HG03045 (cell line): Measurements from ENCODE around the gene DUX4.
"Not testable (repeated sequence)": the region's sequence is repeated elsewhere in the genome, so short reads cannot be mapped to it uniquely, and the experiment has no call there.

Source experiments
- ATAC-seq: cut with Tn5 transposase; IDR thresholded peaks from one replicate; pipeline ENCODE4 v1.9.1; 2021; ENCODE audit warnings: mild to moderate bottlenecking, moderate library complexity; ENCODE audit not compliant: unreplicated experiment

Gene DUX4

GRCh38 chr4:190173428-190173827, at the start of gene DUX4:
TSS of gene DUX4 (plus strand) at chr4:190173774. CDS start at chr4:190173774, 0 bp downstream.
- not testable (repeated sequence) for ATAC-seq

DNA sequence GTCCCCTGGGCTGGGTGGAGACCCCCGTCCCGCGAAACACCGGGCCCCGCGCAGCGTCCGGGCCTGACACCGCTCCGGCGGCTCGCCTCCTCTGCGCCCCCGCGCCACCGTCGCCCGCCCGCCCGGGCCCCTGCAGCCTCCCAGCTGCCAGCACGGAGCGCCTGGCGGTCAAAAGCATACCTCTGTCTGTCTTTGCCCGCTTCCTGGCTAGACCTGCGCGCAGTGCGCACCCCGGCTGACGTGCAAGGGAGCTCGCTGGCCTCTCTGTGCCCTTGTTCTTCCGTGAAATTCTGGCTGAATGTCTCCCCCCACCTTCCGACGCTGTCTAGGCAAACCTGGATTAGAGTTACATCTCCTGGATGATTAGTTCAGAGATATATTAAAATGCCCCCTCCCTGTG, 1.9 kb downstream of the DUX4 start:
- not testable (repeated sequence) for ATAC-seq

DNA sequence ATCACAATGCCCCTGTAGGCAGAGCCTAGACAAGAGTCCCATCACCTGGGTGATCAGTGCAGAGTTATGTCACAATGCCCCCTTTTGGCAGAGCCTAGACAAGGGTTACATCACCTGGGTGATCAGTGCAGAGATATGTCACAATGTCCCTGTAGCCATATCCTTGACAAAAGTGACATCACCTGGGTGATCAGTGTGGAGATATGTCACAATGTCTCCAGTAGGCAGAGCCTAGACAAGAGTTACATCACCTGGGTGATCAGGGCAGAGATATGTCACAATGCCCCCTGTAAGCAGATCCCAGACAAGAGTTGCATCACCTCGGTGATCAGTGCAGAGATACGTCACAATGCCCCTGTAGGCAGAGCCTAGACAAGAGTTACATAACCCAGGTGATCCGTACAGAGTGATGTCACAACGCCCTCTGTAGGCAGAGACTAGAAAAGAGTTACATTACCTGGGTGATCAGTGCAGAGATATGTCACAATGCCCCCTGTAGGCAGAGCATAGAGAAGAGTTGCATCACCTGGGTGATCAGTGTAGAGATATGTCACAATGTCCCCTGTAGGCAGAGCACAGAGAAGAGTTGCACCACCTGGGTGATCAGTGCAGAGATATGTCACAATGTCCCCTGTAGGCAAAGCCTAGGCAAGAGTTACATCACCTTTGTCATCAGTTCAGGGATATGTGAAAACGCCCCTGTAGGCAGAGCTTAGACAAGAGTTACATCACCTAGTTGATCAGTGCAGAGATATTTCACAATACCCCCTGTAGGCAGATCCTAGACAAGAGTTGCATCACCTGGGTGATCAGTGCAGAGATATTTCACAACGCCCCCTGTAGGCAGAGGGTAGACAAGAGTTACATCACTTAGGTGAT, 4.4 kb downstream of the DUX4 start:
- peak; percentile 33 for ATAC-seq

DNA sequence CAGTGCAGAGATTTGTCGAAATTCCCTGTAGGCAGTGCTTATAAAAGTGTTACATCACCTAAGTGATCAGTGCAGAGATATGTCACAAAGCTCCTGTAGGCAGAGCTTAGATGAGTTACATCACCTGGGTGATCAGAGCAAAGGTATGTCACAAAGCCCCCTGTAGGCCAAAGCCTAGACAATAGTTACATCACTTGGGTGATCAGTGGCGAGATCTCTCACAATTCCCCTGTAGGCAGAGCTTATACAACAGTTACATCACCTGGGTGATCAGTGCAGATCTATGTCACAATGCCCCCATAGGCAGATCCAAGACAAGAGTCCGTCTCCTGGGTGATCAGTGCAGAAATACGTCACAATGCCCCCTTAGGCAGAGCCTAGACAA, 5.0 kb downstream of the DUX4 start:
- not testable (repeated sequence) for ATAC-seq

DNA sequence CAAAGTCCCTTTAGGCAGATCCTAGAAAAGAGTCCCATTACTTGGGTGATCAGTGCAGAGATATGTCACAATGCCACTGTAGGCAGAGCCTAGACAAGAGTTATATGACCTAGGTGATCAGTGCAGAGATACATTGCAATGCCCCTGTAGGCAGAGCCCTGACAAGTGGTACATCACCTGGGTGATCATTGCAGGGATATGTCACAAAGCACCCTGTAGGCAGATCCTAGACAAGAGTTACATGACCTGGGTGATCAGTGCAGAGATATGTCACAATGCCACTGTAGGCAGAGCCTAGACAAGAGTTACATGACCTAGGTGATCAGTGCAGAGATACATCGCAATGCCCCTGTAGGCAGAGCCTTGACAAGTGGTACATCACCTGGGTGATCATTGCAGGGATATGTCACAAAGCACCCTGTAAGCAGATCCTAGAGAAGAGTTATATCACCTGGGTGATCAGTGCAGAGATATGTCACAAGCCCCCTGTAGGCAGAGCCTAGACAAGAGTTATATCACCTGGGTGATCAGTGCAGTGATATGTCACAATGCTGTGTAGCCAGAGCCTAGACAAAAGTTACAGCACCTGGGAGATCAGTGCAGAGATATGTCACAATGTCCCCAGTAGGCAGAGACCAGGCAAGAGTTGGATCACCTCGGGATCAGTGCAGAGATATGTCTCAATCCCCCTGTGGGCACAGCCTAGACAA, 5.6 kb downstream of the DUX4 start:
- peak; percentile 63 for ATAC-seq

- not testable (repeated sequence) for ATAC-seq
Measured at GRCh38 chr4:190179740-190180094, 6.1 kb downstream of the DUX4 start.

- ATAC-seq, result not testable (repeated sequence)
Measured at GRCh38 chr4:190180947-190181346, 7.4 kb downstream of the DUX4 start.

GRCh38 chr4:190181481-190182100, 8.0 kb downstream of the DUX4 start:
- ATAC-seq, result not testable (repeated sequence)

DNA sequence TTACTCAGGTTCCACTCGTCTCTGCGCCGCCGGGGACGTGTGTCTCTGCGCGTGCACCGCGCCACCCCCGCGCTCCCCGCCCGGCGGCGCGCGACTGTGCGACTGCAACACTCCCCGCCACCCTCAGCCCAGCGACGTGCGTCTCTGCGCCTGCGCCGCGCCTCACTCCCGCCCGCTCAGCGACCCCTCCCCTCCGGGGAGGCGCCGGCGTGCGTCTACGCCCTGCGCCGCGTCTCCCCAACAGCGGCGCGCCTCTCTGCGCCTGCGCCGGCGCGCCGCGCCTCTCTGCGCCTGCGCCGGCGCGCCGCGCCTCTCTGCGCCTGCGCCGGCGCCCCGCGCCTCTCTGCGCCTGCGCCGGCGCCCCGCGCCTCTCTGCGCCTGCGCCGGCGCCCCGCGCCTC, 29.9 kb downstream of the DUX4 start:
- ATAC-seq, result not testable (repeated sequence)
